NB4 (cell line): ENCODE data around the gene CFAP298.
"Not testable (repeated sequence)": the region's sequence is repeated elsewhere in the genome, so short reads cannot be mapped to it uniquely, and the experiment has no call there.

ENCODE experiments used
- DNase-seq: peaks from one replicate; pipeline ENCODE4 v3.0.0; 2010; ENCODE audit warnings: low read depth
- H3K4me3 ChIP-seq: one replicate; pipeline ENCODE4 v1.5.1; 2011; ENCODE audit warnings: mild to moderate bottlenecking, low read depth, low read length, moderate library complexity
- CTCF ChIP-seq: IDR thresholded peaks from one replicate; pipeline ENCODE4 v1.5.1; 2012; ENCODE audit warnings: low read depth, low read length
- MAX ChIP-seq: IDR thresholded peaks from 2 replicates; pipeline ENCODE4 v1.6.1; 2011; ENCODE audit warnings: low read depth, low read length
- MYC ChIP-seq: IDR thresholded peaks from 2 replicates; pipeline ENCODE4 v1.6.1; 2011; ENCODE audit warnings: low read depth, low read length
- POLR2A ChIP-seq: IDR thresholded peaks from 2 replicates; pipeline ENCODE4 v1.6.1; 2011; ENCODE audit warnings: mild to moderate bottlenecking; ENCODE audit not compliant: insufficient read length; ENCODE audit errors: extremely low read depth

Gene CFAP298

GRCh38 chr21:32611471-32611997, 643 bp downstream of the CFAP298 start:
- TF ChIP-seq POLR2A (no peak), MYC (0 out of 2 replicates have a peak, but pooled peaks have one; percentile 6), CTCF (no peak), MAX (peak; percentile 37)
- peak; percentile 63 for DNase-seq
- peak overlapping the region; percentile 98 for H3K4me3 ChIP-seq

- not testable (repeated sequence) for DNase-seq
- peak overlapping the region; percentile 98 for H3K4me3 ChIP-seq
Measured at GRCh38 chr21:32610940-32611339, 1.2 kb downstream of the CFAP298 start.

- DNase-seq, result no peak
- no peak for TF ChIP-seq MYC
- TF ChIP-seq MAX, result no peak
- no peak for TF ChIP-seq POLR2A
- TF ChIP-seq CTCF, result no peak
- H3K4me3 ChIP-seq, result no peak overlapping the region
Measured at GRCh38 chr21:32608851-32609250, 3.3 kb downstream of the CFAP298 start.

- TF ChIP-seq MAX (no peak), MYC (no peak), CTCF (no peak), POLR2A (no peak)
- H3K4me3 ChIP-seq, result no peak overlapping the region
- DNase-seq, result no peak
Measured at GRCh38 chr21:32605469-32605868, 6.7 kb downstream of the CFAP298 start.

- DNase-seq, result no peak
- TF ChIP-seq MAX (no peak), CTCF (no peak), POLR2A (no peak), MYC (no peak)
- no peak overlapping the region for H3K4me3 ChIP-seq
Measured at GRCh38 chr21:32604464-32604863, 7.7 kb downstream of the CFAP298 start.

GRCh38 chr21:32603131-32603530, 9.0 kb downstream of the CFAP298 start:
- H3K4me3 ChIP-seq, result no peak overlapping the region
- no peak for DNase-seq

More at GRCh38 chr21:32603131-32603530, 9.0 kb downstream of the CFAP298 start:
- TF ChIP-seq CTCF (no peak), MYC (no peak), POLR2A (no peak), MAX (no peak)
